Kidney epithelial cell (primary cell): Measurements from ENCODE around the gene THSD4. TPM values are rescaled to one million over a fixed set of nuclear protein-coding genes. Genes with fewer than 3 reads are reported as not detected.

Experiments used
- DNase-seq: peaks from one replicate; pipeline ENCODE4 v3.0.0-alpha.2; 2010; ENCODE audit warnings: low read depth
- H3K27me3 ChIP-seq: 2 replicates; pipeline ENCODE4 v1.6.0; 2011; ENCODE audit warnings: low read length; ENCODE audit not compliant: control insufficient read depth, insufficient read depth
- H3K36me3 ChIP-seq: 2 replicates; pipeline ENCODE4 v1.5.1; 2011; ENCODE audit warnings: low read length; ENCODE audit not compliant: control insufficient read depth, insufficient read depth
- H3K4me3 ChIP-seq: 2 replicates; pipeline ENCODE4 v1.5.1; 2011; ENCODE audit warnings: low read depth, mild to moderate bottlenecking, control low read depth, low read length
- total RNA-seq: library from RNA; depleted of rRNA; stranded (reverse); fragments of >200 nt; gene quantifications from 2 replicates; pipeline ENCODE4 v1.2.3, GENCODE V29; 2015
- TF ChIP-seq, protein P1 (sequence below): IDR thresholded peaks from 2 replicates; pipeline ENCODE4 v1.5.1; 2011; ENCODE audit warnings: mild to moderate bottlenecking, moderate library complexity, low read length, control low read depth, inconsistent platforms; ENCODE audit not compliant: insufficient read depth, poor library complexity, severe bottlenecking

THSD4 gene
- total RNA-seq, 1 donor from 2014 or later, result 17.7 TPM

DNA sequence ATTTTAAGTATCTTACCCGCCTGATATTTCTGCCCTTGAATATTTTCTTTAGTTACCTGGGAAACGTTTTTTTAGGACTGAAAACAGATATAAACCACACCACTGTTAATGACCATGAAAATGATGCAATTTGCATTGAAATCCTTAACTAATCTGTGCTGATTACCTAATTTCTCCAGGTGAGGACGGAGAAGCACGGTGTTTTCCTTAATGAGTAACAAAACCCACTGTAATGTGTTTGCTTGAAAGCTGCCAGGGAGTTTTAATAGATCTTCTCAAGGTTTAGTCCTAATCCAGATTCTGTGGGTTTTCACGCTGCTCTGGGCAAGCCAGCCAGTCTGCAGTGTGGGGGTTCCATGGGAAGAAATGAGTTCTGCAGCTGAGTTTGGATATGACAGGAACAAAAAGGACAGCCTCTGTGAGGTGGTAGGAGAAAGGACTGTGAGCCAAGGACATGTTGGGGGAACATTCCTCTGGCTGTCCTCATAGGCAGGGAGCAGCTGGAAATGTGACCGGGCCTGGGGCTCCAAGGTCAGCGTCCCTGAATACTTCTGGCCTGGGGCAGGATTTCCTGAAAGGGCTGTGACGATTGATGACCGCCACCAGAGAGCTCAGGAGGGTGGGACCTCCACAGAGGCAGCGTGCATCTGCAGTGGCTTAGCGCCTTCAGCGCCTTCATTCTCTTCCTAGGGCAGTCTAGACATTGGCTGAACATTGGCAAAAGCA lies 18.6 kb downstream of the THSD4 start:
- no peaks in the 10 kb centered on the region for H3K36me3 ChIP-seq
- DNase-seq, result peak; percentile 56
- TF ChIP-seq, protein P1, sequence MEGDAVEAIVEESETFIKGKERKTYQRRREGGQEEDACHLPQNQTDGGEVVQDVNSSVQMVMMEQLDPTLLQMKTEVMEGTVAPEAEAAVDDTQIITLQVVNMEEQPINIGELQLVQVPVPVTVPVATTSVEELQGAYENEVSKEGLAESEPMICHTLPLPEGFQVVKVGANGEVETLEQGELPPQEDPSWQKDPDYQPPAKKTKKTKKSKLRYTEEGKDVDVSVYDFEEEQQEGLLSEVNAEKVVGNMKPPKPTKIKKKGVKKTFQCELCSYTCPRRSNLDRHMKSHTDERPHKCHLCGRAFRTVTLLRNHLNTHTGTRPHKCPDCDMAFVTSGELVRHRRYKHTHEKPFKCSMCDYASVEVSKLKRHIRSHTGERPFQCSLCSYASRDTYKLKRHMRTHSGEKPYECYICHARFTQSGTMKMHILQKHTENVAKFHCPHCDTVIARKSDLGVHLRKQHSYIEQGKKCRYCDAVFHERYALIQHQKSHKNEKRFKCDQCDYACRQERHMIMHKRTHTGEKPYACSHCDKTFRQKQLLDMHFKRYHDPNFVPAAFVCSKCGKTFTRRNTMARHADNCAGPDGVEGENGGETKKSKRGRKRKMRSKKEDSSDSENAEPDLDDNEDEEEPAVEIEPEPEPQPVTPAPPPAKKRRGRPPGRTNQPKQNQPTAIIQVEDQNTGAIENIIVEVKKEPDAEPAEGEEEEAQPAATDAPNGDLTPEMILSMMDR, result no peak
- no peak overlapping the region for H3K4me3 ChIP-seq
- H3K27me3 ChIP-seq, result no peaks in the 10 kb centered on the region

DNA sequence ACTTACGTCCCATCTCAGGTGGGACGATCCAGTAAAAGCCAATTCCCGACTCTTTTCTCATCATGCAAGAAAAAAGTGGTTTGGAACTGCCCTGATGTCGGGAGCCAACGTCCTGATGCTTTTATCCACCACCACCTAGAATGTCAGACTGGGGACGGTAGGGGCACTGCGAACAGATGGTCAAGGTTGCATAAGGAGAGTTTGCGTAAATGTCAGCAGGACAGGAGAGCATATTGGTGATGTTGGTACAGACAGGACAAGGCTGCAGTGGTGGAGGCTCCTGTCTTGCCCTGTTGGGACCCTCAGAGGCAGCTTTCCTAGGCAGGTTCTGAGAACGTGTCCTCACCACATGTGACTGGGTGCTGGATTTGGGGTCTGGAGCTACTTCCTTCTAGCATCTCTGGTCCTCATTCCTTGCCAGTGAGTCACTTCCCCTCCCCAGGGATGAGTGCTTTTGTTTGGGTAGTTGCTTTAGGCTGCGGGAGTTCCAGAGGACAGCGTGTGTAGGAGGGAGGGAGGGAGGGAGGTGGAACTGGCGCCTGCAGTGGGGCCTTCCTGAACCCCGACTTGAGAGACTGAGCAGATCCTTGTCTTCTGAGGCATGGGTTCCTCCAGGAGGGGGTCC lies 21.0 kb downstream of the THSD4 start:
- peak; percentile 66 for DNase-seq
- H3K27me3 ChIP-seq, result no peaks in the 10 kb centered on the region
- TF ChIP-seq, protein P1, result no peak
- H3K36me3 ChIP-seq, result no peaks in the 10 kb centered on the region
- no peak overlapping the region for H3K4me3 ChIP-seq

DNA sequence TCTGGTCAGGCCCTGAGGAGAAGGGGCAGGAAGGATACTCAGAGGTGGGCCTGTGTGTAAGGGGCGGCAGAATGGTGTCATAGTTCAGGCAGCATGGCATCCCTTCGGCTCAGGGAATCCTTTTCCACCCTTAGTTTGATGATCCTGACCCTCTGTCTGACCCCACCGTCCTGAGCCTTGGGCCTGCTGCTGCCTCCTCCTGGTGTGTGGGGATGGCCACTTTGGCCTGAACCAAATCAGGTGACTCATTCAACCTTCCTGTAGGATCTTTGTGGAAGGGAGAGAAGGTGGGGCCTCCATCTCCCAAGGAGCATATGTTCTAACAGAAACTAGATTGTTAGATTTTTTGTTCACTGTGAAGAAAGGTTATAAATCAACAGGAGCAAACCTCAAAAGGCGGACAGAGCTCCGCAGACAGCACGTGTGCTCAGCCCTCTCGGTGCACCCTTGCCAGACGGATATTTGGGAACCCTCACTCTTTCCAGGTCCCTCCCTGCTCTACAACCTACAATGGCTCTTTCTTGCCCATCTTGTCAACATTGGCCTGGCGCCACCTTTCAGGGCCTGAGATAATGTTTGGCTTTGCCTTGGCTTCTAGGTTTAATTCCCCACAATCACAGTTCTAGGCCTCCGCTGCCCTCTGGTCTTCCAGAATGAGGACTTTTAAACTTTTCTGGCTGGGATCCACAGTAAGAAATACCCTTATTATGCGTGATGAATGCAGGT lies 21.7 kb downstream of the THSD4 start:
- no peaks in the 10 kb centered on the region for H3K36me3 ChIP-seq
- TF ChIP-seq, protein P1, result peak; percentile 18
- H3K27me3 ChIP-seq, result no peaks in the 10 kb centered on the region
- no peak overlapping the region for H3K4me3 ChIP-seq
- DNase-seq, result no peak

DNA sequence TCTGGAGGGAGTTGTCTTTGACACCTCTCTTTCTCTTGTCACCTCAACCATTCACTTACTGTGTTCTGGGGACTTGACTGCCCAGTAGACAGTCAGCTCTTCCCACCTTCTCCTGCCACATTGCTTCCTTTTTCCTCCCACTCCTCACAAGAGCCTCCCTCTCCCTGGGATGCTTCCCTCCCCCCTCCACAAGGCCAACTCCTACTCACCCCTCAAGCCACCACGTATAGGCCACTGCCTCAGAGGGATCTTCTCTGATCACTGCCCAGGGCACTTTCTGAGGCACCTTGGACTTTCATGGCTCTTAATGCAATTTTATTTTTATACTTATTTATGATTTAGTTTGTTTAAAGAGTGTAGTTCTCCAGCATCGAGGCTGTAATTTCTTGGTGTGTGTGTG lies 23.2 kb downstream of the THSD4 start:
- TF ChIP-seq, protein P1, result no peak
- Histone ChIP-seq H3K4me3 (no peak overlapping the region), H3K27me3 (no peaks in the 10 kb centered on the region), H3K36me3 (no peaks in the 10 kb centered on the region)
- no peak for DNase-seq

GRCh38 chr15:71139241-71139640 lies 24.0 kb downstream of the THSD4 start:
- no peaks in the 10 kb centered on the region for H3K27me3 ChIP-seq
- no peak for DNase-seq
- TF ChIP-seq, protein P1, result no peak
- H3K4me3 ChIP-seq, result no peak overlapping the region
- no peaks in the 10 kb centered on the region for H3K36me3 ChIP-seq
